ENCODE measurements around the gene PDCD1. TPM values are rescaled to one million over a fixed set of nuclear protein-coding genes. Genes with fewer than 3 reads are reported as not detected.
"Not testable (repeated sequence)": the region's sequence is repeated elsewhere in the genome, so short reads cannot be mapped to it uniquely, and the experiment has no call there.

PDCD1 gene
- total RNA-seq = 1 to 10 TPM; 1.3 to 6.8 (median 5.2) TPM
- 18.0 TPM for total RNA-seq (2013)
- 1.7 to 216 (median 19.8) reads per million in 29 experiments for total RNA-seq

- Histone ChIP-seq H3K27me3 (replicated peaks in 1 of 2; ENCODE audit: control insufficient read depth in 2 of 2, extremely low read depth in 1 of 2, insufficient read depth in 2 of 2, low read length in 1 of 2) (peaks cover 0 to 18% of the 10 kb centered on the region in 2 experiments), H3K9me3 (no peaks in the 10 kb centered on the region), H3K4me3 (ENCODE audit: control insufficient read depth in 1 of 2, extremely low read depth in 1 of 2, low read length in 1 of 2) (peak within 1 kb of the TSS; percentile 56 to 74), H3K36me3 (ENCODE audit: control insufficient read depth in 2 of 2, extremely low read depth in 1 of 2, insufficient read depth in 1 of 2, low read length in 1 of 2) (no peaks in the 10 kb centered on the region), H3K27ac (ENCODE audit: low read length) (peak within 1 kb of the TSS; percentile 75), H3K4me1 (ENCODE audit: control insufficient read depth in 1 of 2, extremely low read depth in 1 of 2, insufficient read depth in 2 of 2, low read length in 2 of 2) (peaks cover 5 to 97% of the 10 kb centered on the region in 2 experiments)
- Mint-ChIP-seq H3K36me3 (no peaks in the 10 kb centered on the region), H3K4me1 (peaks cover 31 to 55% (median 44%) of the 10 kb centered on the region in 3 donors), H3K4me3 (peak within 1 kb of the TSS; percentile 76 to 84 (median 81)), H3K9me3 (no peaks in the 10 kb centered on the region), H3K27ac (peak within 1 kb of the TSS; percentile 94), H3K27me3 (peaks cover 15 to 21% of the 10 kb centered on the region in 2 donors)
- ChIA-PET POLR2A (no interaction called here), CTCF (no interaction called here)
- DNase-seq = peak in 27 of 35 experiments; percentile 10 to 64 (median 46)
- WGBS (ENCODE audit: insufficient coverage) = 36% methylated on average over 22 of the region's 28 CpGs
- peak; percentile 72 to 80 (median 76) for ATAC-seq (replicated peaks in 1 of 4)
Measured at GRCh38 chr2:241858206-241859016, at the start of gene PDCD1. Gene PDCD1, minus strand, starts transcription at chr2:241858894. Its CDS starts 56 bp downstream, at chr2:241858838.

GRCh38 chr2:241907831-241908230 lies 49.1 kb upstream of the PDCD1 start:
- H3K9me3 Mint-ChIP-seq; H3K4me3 Mint-ChIP-seq; H3K36me3 ChIP-seq (ENCODE audit: control insufficient read depth in 2 of 2, extremely low read depth in 1 of 2, insufficient read depth in 1 of 2, low read length in 1 of 2); H3K27ac ChIP-seq (ENCODE audit: low read length); H3K27ac Mint-ChIP-seq; H3K27me3 ChIP-seq (replicated peaks in 1 of 2; ENCODE audit: control insufficient read depth in 2 of 2, extremely low read depth in 1 of 2, insufficient read depth in 2 of 2, low read length in 1 of 2); POLR2A ChIA-PET; ATAC-seq (replicated peaks in 1 of 4); H3K4me1 ChIP-seq (ENCODE audit: control insufficient read depth in 1 of 2, extremely low read depth in 1 of 2, insufficient read depth in 2 of 2, low read length in 2 of 2); H3K4me3 ChIP-seq (ENCODE audit: control insufficient read depth in 1 of 2, extremely low read depth in 1 of 2, low read length in 1 of 2); CTCF ChIA-PET; H3K9me3 ChIP-seq; H3K4me1 Mint-ChIP-seq; H3K27me3 Mint-ChIP-seq: not testable (repeated sequence)
- WGBS (ENCODE audit: insufficient coverage) = 87% methylated on average over 3 of the region's 7 CpGs
- peak in 1 of 35 experiments; percentile 3 for DNase-seq
- H3K36me3 Mint-ChIP-seq = peaks cover 37% of the 10 kb centered on the region

DNA sequence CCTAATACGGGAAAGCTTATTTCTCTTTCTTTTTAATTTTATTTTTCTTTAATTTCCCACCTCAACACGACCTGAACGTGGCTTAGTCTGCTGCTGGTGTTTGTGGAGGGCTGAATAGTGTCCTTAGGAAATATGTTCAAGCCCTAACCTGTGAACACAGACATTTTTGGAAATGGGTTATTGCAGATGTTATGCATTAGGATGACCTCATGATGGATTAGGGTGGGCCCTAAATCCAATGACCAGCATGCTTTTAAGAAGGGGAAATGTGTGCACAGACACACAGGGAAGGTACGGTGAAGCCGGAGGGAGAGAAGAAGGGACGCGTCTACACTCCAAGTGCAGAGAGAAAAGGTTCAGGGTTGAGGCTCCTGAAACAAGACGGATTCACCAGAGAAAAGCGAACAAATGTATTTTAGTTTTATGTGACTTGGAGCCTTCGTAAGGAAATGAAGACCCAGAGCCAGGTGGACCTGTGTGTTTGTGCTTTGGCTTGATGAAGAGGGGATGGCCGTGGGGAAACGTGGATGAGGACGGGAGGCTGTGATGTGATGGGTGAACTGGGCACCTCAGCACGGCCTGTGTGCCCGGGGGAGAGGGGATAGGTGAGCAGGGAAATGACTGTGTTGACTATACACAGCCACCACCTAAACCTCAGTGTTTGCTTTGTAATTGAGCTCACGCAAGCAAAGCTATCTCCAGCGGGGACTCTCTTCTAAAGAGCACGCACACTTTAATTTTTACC lies 48.3 kb upstream of the PDCD1 start:
- POLR2A ChIA-PET = no interaction called here
- H3K4me3 ChIP-seq (ENCODE audit: control insufficient read depth in 1 of 2, extremely low read depth in 1 of 2, low read length in 1 of 2) = no peak overlapping the region
- ATAC-seq (replicated peaks in 1 of 4) = no peak
- Mint-ChIP-seq H3K36me3 (peaks cover 31% of the 10 kb centered on the region), H3K4me1 (peaks cover 0 to 10% (median 0%) of the 10 kb centered on the region in 3 donors), H3K27ac (no peak overlapping the region), H3K9me3 (no peaks in the 10 kb centered on the region), H3K4me3 (no peak overlapping the region), H3K27me3 (no peaks in the 10 kb centered on the region)
- peaks cover 5 to 6% of the 10 kb centered on the region in 2 donors for H3K36me3 ChIP-seq (ENCODE audit: control insufficient read depth in 2 of 2, extremely low read depth in 1 of 2, insufficient read depth in 1 of 2, low read length in 1 of 2)
- H3K27ac ChIP-seq (ENCODE audit: low read length) = no peak overlapping the region
- H3K4me1 ChIP-seq (ENCODE audit: control insufficient read depth in 1 of 2, extremely low read depth in 1 of 2, insufficient read depth in 2 of 2, low read length in 2 of 2) = peaks cover 0 to 7% of the 10 kb centered on the region in 2 experiments
- CTCF ChIA-PET = no interaction called here
- H3K27me3 ChIP-seq (replicated peaks in 1 of 2; ENCODE audit: control insufficient read depth in 2 of 2, extremely low read depth in 1 of 2, insufficient read depth in 2 of 2, low read length in 1 of 2) = peaks cover 0 to 6% of the 10 kb centered on the region in 2 experiments
- DNase-seq = peak in 1 of 35 experiments; percentile 17
- no peaks in the 10 kb centered on the region for H3K9me3 ChIP-seq
- 96% methylated on average over 7 of the region's 18 CpGs for WGBS (ENCODE audit: insufficient coverage)

- Mint-ChIP-seq H3K4me1 (peaks cover 0 to 13% (median 0%) of the 10 kb centered on the region in 3 donors), H3K36me3 (peaks cover 30% of the 10 kb centered on the region)
- CTCF ChIA-PET; H3K36me3 ChIP-seq (ENCODE audit: control insufficient read depth in 2 of 2, extremely low read depth in 1 of 2, insufficient read depth in 1 of 2, low read length in 1 of 2); H3K4me3 Mint-ChIP-seq; POLR2A ChIA-PET; H3K27ac Mint-ChIP-seq; H3K27ac ChIP-seq (ENCODE audit: low read length); H3K9me3 Mint-ChIP-seq; H3K27me3 Mint-ChIP-seq; ATAC-seq (replicated peaks in 1 of 4); H3K4me3 ChIP-seq (ENCODE audit: control insufficient read depth in 1 of 2, extremely low read depth in 1 of 2, low read length in 1 of 2); H3K9me3 ChIP-seq: not testable (repeated sequence)
- DNase-seq = peak in 1 of 35 experiments; percentile 2
- peaks cover 0 to 13% of the 10 kb centered on the region in 2 experiments for H3K4me1 ChIP-seq (ENCODE audit: control insufficient read depth in 1 of 2, extremely low read depth in 1 of 2, insufficient read depth in 2 of 2, low read length in 2 of 2)
- WGBS (ENCODE audit: insufficient coverage) = 86% methylated on average over 1 of the region's 5 CpGs
- H3K27me3 ChIP-seq (replicated peaks in 1 of 2; ENCODE audit: control insufficient read depth in 2 of 2, extremely low read depth in 1 of 2, insufficient read depth in 2 of 2, low read length in 1 of 2) = peaks cover 0 to 11% of the 10 kb centered on the region in 2 experiments
Measured at GRCh38 chr2:241906378-241906770, 47.7 kb upstream of the PDCD1 start.

GRCh38 chr2:241905716-241906377 lies 47.2 kb upstream of the PDCD1 start:
- peaks cover 0 to 17% of the 10 kb centered on the region in 2 experiments for H3K4me1 ChIP-seq (ENCODE audit: control insufficient read depth in 1 of 2, extremely low read depth in 1 of 2, insufficient read depth in 2 of 2, low read length in 2 of 2)
- CTCF ChIA-PET = no interaction called here
- ATAC-seq (replicated peaks in 1 of 4) (no peak), DNase-seq (peak in 2 of 35 experiments; percentile 8 to 9)
- POLR2A ChIA-PET = no interaction called here
- H3K27me3 ChIP-seq (replicated peaks in 1 of 2; ENCODE audit: control insufficient read depth in 2 of 2, extremely low read depth in 1 of 2, insufficient read depth in 2 of 2, low read length in 1 of 2) = peaks cover 0 to 14% of the 10 kb centered on the region in 2 experiments
- 97% methylated on average over 10 of the region's 14 CpGs for WGBS (ENCODE audit: insufficient coverage)
- peaks cover 28% of the 10 kb centered on the region for H3K36me3 Mint-ChIP-seq
- H3K27ac Mint-ChIP-seq = no peak overlapping the region
- no peaks in the 10 kb centered on the region for H3K27me3 Mint-ChIP-seq
- peaks cover 0 to 10% (median 0%) of the 10 kb centered on the region in 3 donors for H3K4me1 Mint-ChIP-seq
- H3K9me3 ChIP-seq = no peaks in the 10 kb centered on the region
- no peak overlapping the region for H3K27ac ChIP-seq (ENCODE audit: low read length)
- no peaks in the 10 kb centered on the region for H3K9me3 Mint-ChIP-seq
- no peak overlapping the region for H3K4me3 ChIP-seq (ENCODE audit: control insufficient read depth in 1 of 2, extremely low read depth in 1 of 2, low read length in 1 of 2)
- peaks cover 0 to 5% of the 10 kb centered on the region in 2 donors for H3K36me3 ChIP-seq (ENCODE audit: control insufficient read depth in 2 of 2, extremely low read depth in 1 of 2, insufficient read depth in 1 of 2, low read length in 1 of 2)
- H3K4me3 Mint-ChIP-seq = no peak overlapping the region
